CD14-positive monocyte (primary cell): ENCODE results near the gene ATM. TPM values are rescaled to one million over a fixed set of nuclear protein-coding genes. Genes with fewer than 3 reads are reported as not detected.

Experiments used
- DNase-seq, 3 donors: peaks; one replicate each; pipeline ENCODE4 v3.0.0-alpha.2; 2011 to 2022
- H2AFZ ChIP-seq: 2 replicates; pipeline ENCODE4 v1.6.0; 2012; ENCODE audit warnings: mild to moderate bottlenecking, low read depth, low read length, inconsistent platforms; ENCODE audit not compliant: insufficient read depth, poor library complexity, severe bottlenecking
- H3K27ac ChIP-seq, 2 donors: 1 replicate in 1 of 2; 2 replicates in 1 of 2; pipeline ENCODE4 v1.5.1; 2012 to 2013; ENCODE audit warnings: low read length in 2 of 2, control low read depth in 1 of 2, inconsistent platforms in 1 of 2, low read depth in 1 of 2, mild to moderate bottlenecking in 1 of 2
- H3K27me3 ChIP-seq, 2 donors: one replicate each; pipeline versions ENCODE4 v1.6.0 to v1.6.1; 2011 to 2013; ENCODE audit warnings: low read length in 2 of 2; ENCODE audit not compliant: control insufficient read depth in 2 of 2, insufficient read depth in 2 of 2
- H3K36me3 ChIP-seq, 2 donors: replicated peaks in 1 of 2; 1 replicate in 1 of 2; 2 replicates in 1 of 2; pipeline versions ENCODE4 v1.5.1 to v1.6.1; 2012 to 2013; ENCODE audit warnings: low read length in 2 of 2, control low read depth in 1 of 2, inconsistent platforms in 1 of 2, mild to moderate bottlenecking in 1 of 2; ENCODE audit not compliant: insufficient read depth in 2 of 2, control insufficient read depth in 1 of 2
- H3K4me1 ChIP-seq, 2 donors: 1 replicate in 1 of 2; 2 replicates in 1 of 2; pipeline versions ENCODE4 v1.5.1 to v1.6.1; 2012 to 2013; ENCODE audit warnings: low read length in 2 of 2, control low read depth in 1 of 2, inconsistent platforms in 1 of 2, mild to moderate bottlenecking in 1 of 2, moderate library complexity in 1 of 2; ENCODE audit not compliant: insufficient read depth in 2 of 2, control insufficient read depth in 1 of 2
- H3K4me2 ChIP-seq: replicated peaks from 2 replicates; pipeline ENCODE3; 2012; ENCODE audit warnings: low read length, moderate library complexity, mild to moderate bottlenecking; ENCODE audit not compliant: poor library complexity, severe bottlenecking; ENCODE audit errors: extremely low read depth
- H3K4me3 ChIP-seq, 3 experiments: fragments of 200-600 bp in 1 of 3; sonication (generic) in 1 of 3; replicated peaks in 1 of 3; 1 replicate in 2 of 3; 2 replicates in 1 of 3; pipeline ENCODE4 v1.5.1; 2011 to 2013; ENCODE audit warnings: low read length in 3 of 3, mild to moderate bottlenecking in 3 of 3, control low read depth in 2 of 3, low read depth in 2 of 3, inconsistent platforms in 1 of 3, moderate library complexity in 1 of 3
- H3K79me2 ChIP-seq: 2 replicates; pipeline ENCODE4 v1.6.0; 2012; ENCODE audit warnings: mild to moderate bottlenecking, control low read depth, inconsistent platforms, low read length, moderate library complexity; ENCODE audit not compliant: insufficient read depth
- H3K9ac ChIP-seq: 2 replicates; pipeline ENCODE4 v1.6.0; 2017; ENCODE audit warnings: low read length, mild to moderate bottlenecking; ENCODE audit not compliant: insufficient read depth, poor library complexity, severe bottlenecking
- H3K9me3 ChIP-seq, 2 donors: replicated peaks in 1 of 2; 1 replicate in 1 of 2; 2 replicates in 1 of 2; pipeline versions ENCODE4 v1.5.1 to v1.6.1; 2012 to 2013; ENCODE audit warnings: low read length in 2 of 2, control low read depth in 1 of 2; ENCODE audit not compliant: control insufficient read depth in 1 of 2, insufficient read depth in 1 of 2
- H4K20me1 ChIP-seq: 2 replicates; pipeline ENCODE4 v1.6.0; 2012; ENCODE audit warnings: mild to moderate bottlenecking, low read length, control low read depth, moderate library complexity; ENCODE audit not compliant: insufficient read depth
- H3K27ac Mint-ChIP-seq, 7 donors: one replicate each; pipeline ENCODE4 v1.8.0; 2020; ENCODE audit warnings: mild to moderate bottlenecking in 7 of 7, mixed read lengths in 7 of 7, moderate library complexity in 6 of 7, inconsistent platforms in 2 of 7
- H3K27me3 Mint-ChIP-seq, 3 donors: one replicate each; pipeline ENCODE4 v1.8.0; 2021 to 2022; ENCODE audit warnings: low read depth in 3 of 3, mild to moderate bottlenecking in 3 of 3, mixed read lengths in 3 of 3, moderate library complexity in 3 of 3, inconsistent platforms in 1 of 3
- H3K36me3 Mint-ChIP-seq, 2 donors: one replicate each; pipeline ENCODE4 v1.8.0; 2020; ENCODE audit warnings: mixed read lengths in 2 of 2, inconsistent platforms in 1 of 2, mild to moderate bottlenecking in 1 of 2
- H3K4me1 Mint-ChIP-seq: one replicate; pipeline ENCODE4 v1.8.0; 2020; ENCODE audit warnings: mild to moderate bottlenecking, mixed read lengths
- H3K4me3 Mint-ChIP-seq, 2 donors: one replicate each; pipeline ENCODE4 v1.8.0; 2020; ENCODE audit warnings: mild to moderate bottlenecking in 2 of 2, mixed read lengths in 2 of 2, moderate library complexity in 1 of 2
- H3K9me3 Mint-ChIP-seq, 7 donors: one replicate each; pipeline ENCODE4 v1.8.0; 2020 to 2022; ENCODE audit warnings: mixed read lengths in 7 of 7, mild to moderate bottlenecking in 6 of 7, moderate library complexity in 6 of 7, inconsistent platforms in 2 of 7
- WGBS: methylation state at CpG from one replicate; pipeline ENCODE4 v1.1.5; 2013; ENCODE audit warnings: missing lambda C conversion rate; ENCODE audit not compliant: insufficient coverage; 5-methylcytosine and 5-hydroxymethylcytosine counted together
- intact Hi-C, 2 donors: fragments of 100-400 bp; cut with micrococcal nuclease; formaldehyde crosslinking; loops; one replicate each; pipeline versions ENCODE4 v1.15.0 to v1.15.1; 2023
- polyA plus RNA-seq, 3 donors: library from polyadenylated mRNA; depleted of rRNA in 1 of 3; unstranded in 2 of 3; stranded (reverse) in 1 of 3; fragments of 300-500 nt in 2 of 3; fragments of >200 nt in 1 of 3; fragmentation: Illumina TruSeq in 2 of 3; gene quantifications; 1 replicate in 2 of 3; 2 replicates in 1 of 3; pipeline ENCODE4 v1.2.3, GENCODE V29; 2012 to 2021
- TF ChIP-seq, protein P1 (sequence below): fragments of 200-600 bp; IDR thresholded peaks from one replicate; pipeline ENCODE4 v1.8.0; 2022; ENCODE audit warnings: antibody characterized with exemption, mild to moderate bottlenecking

ATM gene
- polyA plus RNA-seq, 3 donors = 13.2 to 56.7 (median 21.4) TPM

GRCh38 chr11:108220721-108221336 is 2.0 kb upstream of the ATM start:
- no peaks in the 10 kb centered on the region for H3K9me3 ChIP-seq
- whole genome bisulfite sequencing = 19% methylated on average over 2 of the region's 5 CpGs
- peaks cover 46 to 59% of the 10 kb centered on the region in 2 donors for H3K4me1 ChIP-seq
- DNase-seq = no peak
- Mint-ChIP-seq H3K4me3 (peak overlapping the region in 1 of 2 donors; percentile 98), H3K9me3 (no peaks in the 10 kb centered on the region), H3K27me3 (peaks cover 0 to 3% (median 0%) of the 10 kb centered on the region in 3 donors), H3K36me3 (peaks cover 3 to 5% of the 10 kb centered on the region in 2 donors), H3K4me1 (peaks cover 33% of the 10 kb centered on the region), H3K27ac (peak overlapping the region in 6 of 7 donors; percentile 20 to 77 (median 61))
- TF ChIP-seq, protein P1, sequence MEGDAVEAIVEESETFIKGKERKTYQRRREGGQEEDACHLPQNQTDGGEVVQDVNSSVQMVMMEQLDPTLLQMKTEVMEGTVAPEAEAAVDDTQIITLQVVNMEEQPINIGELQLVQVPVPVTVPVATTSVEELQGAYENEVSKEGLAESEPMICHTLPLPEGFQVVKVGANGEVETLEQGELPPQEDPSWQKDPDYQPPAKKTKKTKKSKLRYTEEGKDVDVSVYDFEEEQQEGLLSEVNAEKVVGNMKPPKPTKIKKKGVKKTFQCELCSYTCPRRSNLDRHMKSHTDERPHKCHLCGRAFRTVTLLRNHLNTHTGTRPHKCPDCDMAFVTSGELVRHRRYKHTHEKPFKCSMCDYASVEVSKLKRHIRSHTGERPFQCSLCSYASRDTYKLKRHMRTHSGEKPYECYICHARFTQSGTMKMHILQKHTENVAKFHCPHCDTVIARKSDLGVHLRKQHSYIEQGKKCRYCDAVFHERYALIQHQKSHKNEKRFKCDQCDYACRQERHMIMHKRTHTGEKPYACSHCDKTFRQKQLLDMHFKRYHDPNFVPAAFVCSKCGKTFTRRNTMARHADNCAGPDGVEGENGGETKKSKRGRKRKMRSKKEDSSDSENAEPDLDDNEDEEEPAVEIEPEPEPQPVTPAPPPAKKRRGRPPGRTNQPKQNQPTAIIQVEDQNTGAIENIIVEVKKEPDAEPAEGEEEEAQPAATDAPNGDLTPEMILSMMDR = no peak
- H3K4me2 ChIP-seq = peak overlapping the region; percentile 91
- peaks cover 87% of the 10 kb centered on the region for H3K79me2 ChIP-seq
- intact Hi-C loops = loop anchor here (5.0 to 10.0 kb wide), 3 partner anchors 96 to 274 kb away; partner anchors contain the start of genes ACAT1 (in 1 of the 2), C11orf65 (in 1 of the 2) and POGLUT3 (in 1 of the 2)
- peak overlapping the region in 2 of 3 experiments; percentile 49 to 89 for H3K4me3 ChIP-seq
- no peaks in the 10 kb centered on the region for H3K36me3 ChIP-seq
- H3K9ac ChIP-seq = peak overlapping the region; percentile 86
- H3K27ac ChIP-seq = peak overlapping the region in 1 of 2 donors; percentile 99
- H2AFZ ChIP-seq = peak overlapping the region; percentile 69
- H4K20me1 ChIP-seq = peaks cover 11% of the 10 kb centered on the region
- no peaks in the 10 kb centered on the region for H3K27me3 ChIP-seq

GRCh38 chr11:108221371-108221770 is 1.5 kb upstream of the ATM start:
- peaks cover 0 to 3% (median 0%) of the 10 kb centered on the region in 3 donors for H3K27me3 Mint-ChIP-seq
- peak overlapping the region; percentile 91 for H3K4me2 ChIP-seq
- 0% methylated on average over 6 of the region's 12 CpGs for WGBS
- H3K9me3 ChIP-seq = no peaks in the 10 kb centered on the region
- no peaks in the 10 kb centered on the region for H3K9me3 Mint-ChIP-seq
- no peak for DNase-seq
- peaks cover 11% of the 10 kb centered on the region for H4K20me1 ChIP-seq
- intact Hi-C loops = loop anchor here (5.0 to 10.0 kb wide), 3 partner anchors 97 to 273 kb away; partner anchors contain the start of genes ACAT1 (in 1 of the 2), C11orf65 (in 1 of the 2) and POGLUT3 (in 1 of the 2)
- TF ChIP-seq, protein P1 = no peak
- peak overlapping the region in 4 of 7 donors; percentile 20 to 72 (median 66) for H3K27ac Mint-ChIP-seq
- H3K4me3 ChIP-seq = peak overlapping the region; percentile 49 to 89 (median 72)
- H3K4me3 Mint-ChIP-seq = peak overlapping the region in 1 of 2 donors; percentile 98
- H3K4me1 ChIP-seq = peaks cover 49 to 64% of the 10 kb centered on the region in 2 donors
- peak overlapping the region in 1 of 2 donors; percentile 99 for H3K27ac ChIP-seq
- H3K9ac ChIP-seq = peak overlapping the region; percentile 86
- H3K27me3 ChIP-seq = no peaks in the 10 kb centered on the region
- H3K79me2 ChIP-seq = peaks cover 87% of the 10 kb centered on the region
- peak overlapping the region; percentile 69 for H2AFZ ChIP-seq
- peaks cover 8 to 9% of the 10 kb centered on the region in 2 donors for H3K36me3 Mint-ChIP-seq
- no peaks in the 10 kb centered on the region for H3K36me3 ChIP-seq
- H3K4me1 Mint-ChIP-seq = peaks cover 38% of the 10 kb centered on the region
